Gastrocnemius medialis (tissue), 4 donors: ENCODE results near the gene KCTD10. TPM values are rescaled to one million over a fixed set of nuclear protein-coding genes. Genes with fewer than 3 reads are reported as not detected.

Source experiments
- ATAC-seq, 2 donors: fragments of 150-250 bp; one replicate each; pipeline ENCODE4 v1.9.1; 2016
- DNase-seq, 2 donors: peaks; one replicate each; pipeline ENCODE4 v3.0.0-alpha.2; 2019
- H3K27ac ChIP-seq, 4 donors: fragments of 200-600 bp; sonication (generic); 1 replicate in 1 of 4; 2 replicates in 3 of 4; pipeline ENCODE4 v1.5.1; 2016 to 2018; ENCODE audit warnings: mild to moderate bottlenecking in 2 of 4, moderate library complexity in 1 of 4
- H3K27me3 ChIP-seq, 3 donors: fragments of 200-600 bp; sonication (generic) in 2 of 3; 1 replicate in 1 of 3; 2 replicates in 2 of 3; pipeline versions ENCODE4 v1.5.1 to v1.6.0; 2016 to 2019; ENCODE audit warnings: mild to moderate bottlenecking in 1 of 3, moderate library complexity in 1 of 3
- H3K36me3 ChIP-seq, 2 donors: fragments of 200-600 bp; sonication (generic) in 1 of 2; one replicate each; pipeline ENCODE4 v1.5.1; 2017 to 2018
- H3K4me1 ChIP-seq, 2 donors: fragments of 200-600 bp; sonication (generic) in 1 of 2; one replicate each; pipeline ENCODE4 v1.5.1; 2016 to 2017; ENCODE audit warnings: mild to moderate bottlenecking in 2 of 2
- H3K4me3 ChIP-seq, 4 donors: fragments of 200-600 bp; sonication (generic) in 3 of 4; 1 replicate in 1 of 4; 2 replicates in 3 of 4; pipeline ENCODE4 v1.5.1; 2016 to 2019; ENCODE audit warnings: mild to moderate bottlenecking in 2 of 4
- H3K9me3 ChIP-seq, 3 donors: fragments of 200-600 bp; sonication (generic) in 2 of 3; 1 replicate in 1 of 3; 2 replicates in 2 of 3; pipeline ENCODE4 v1.5.1; 2016 to 2019
- CTCF ChIP-seq, 5 experiments: fragments of 450-650 bp in 3 of 5; fragments of 200-600 bp in 2 of 5; sonication (generic) in 2 of 5; IDR thresholded peaks in 4 of 5; conservative IDR thresholded peaks in 1 of 5; 1 replicate in 4 of 5; 2 replicates in 1 of 5; pipeline ENCODE4 v1.5.1; 2016 to 2019; ENCODE audit warnings: antibody characterized with exemption in 5 of 5, mild to moderate bottlenecking in 3 of 5, moderate library complexity in 3 of 5
- POLR2A ChIP-seq, 2 donors: fragments of 450-650 bp; IDR thresholded peaks; one replicate each; pipeline ENCODE4 v1.6.1; 2017; ENCODE audit warnings: antibody characterized with exemption in 2 of 2, mild to moderate bottlenecking in 2 of 2, moderate library complexity in 2 of 2
- in situ Hi-C, 4 donors: fragments of 200-750 bp; cut with MboI; loops; one replicate each; pipeline versions ENCODE4 v1.15.0 to v1.8.0; 2017; ENCODE audit warnings: low sequenced_read_pairs in 4 of 4
- intact Hi-C: fragments of 100-400 bp; cut with DNase I; formaldehyde crosslinking; loops from one replicate; pipeline ENCODE4 v1.15.1; 2023; ENCODE audit warnings: low total_unique reads
- total RNA-seq, 4 donors: library from RNA; depleted of rRNA; stranded (reverse); fragments of >200 nt; gene quantifications; one replicate each; pipeline versions ENCODE4 v1.1.0 to v1.2.3, GENCODE V29; 2016

KCTD10 gene
- total RNA-seq, 4 donors from 2014 or later = 7.5 to 14.8 (median 10.6) TPM

GRCh38 chr12:109452489-109452888 lies 24.6 kb downstream of the KCTD10 start:
- TF ChIP-seq CTCF (IDR thresholded peaks at IDR 0.05 in 4 of 5, conservative IDR thresholded peaks at IDR 0.05 in 1 of 5) = no peak
- TF ChIP-seq POLR2A (IDR thresholded peaks at IDR 0.05) = no peak
- no peaks in the 10 kb centered on the region for H3K27me3 ChIP-seq
- H3K36me3 ChIP-seq = peaks cover 0 to 69% of the 10 kb centered on the region in 2 donors
- no peaks in the 10 kb centered on the region for H3K4me1 ChIP-seq
- H3K4me3 ChIP-seq = no peak overlapping the region
- in situ Hi-C loops = no loop called here
- no peak for DNase-seq
- no peak for ATAC-seq
- intact Hi-C loops = no loop called here
- H3K9me3 ChIP-seq = no peaks in the 10 kb centered on the region
- H3K27ac ChIP-seq = no peak overlapping the region

- peaks cover 0 to 58% of the 10 kb centered on the region in 2 donors for H3K36me3 ChIP-seq
- H3K4me3 ChIP-seq = no peak overlapping the region
- DNase-seq = no peak
- no peak overlapping the region for H3K27ac ChIP-seq
- in situ Hi-C loops = no loop called here
- no peak for ATAC-seq
- intact Hi-C loops = no loop called here
- H3K4me1 ChIP-seq = no peaks in the 10 kb centered on the region
- TF ChIP-seq POLR2A (IDR thresholded peaks at IDR 0.05) (no peak), CTCF (IDR thresholded peaks at IDR 0.05 in 4 of 5, conservative IDR thresholded peaks at IDR 0.05 in 1 of 5) (no peak)
- no peaks in the 10 kb centered on the region for H3K27me3 ChIP-seq
- no peaks in the 10 kb centered on the region for H3K9me3 ChIP-seq
Measured at GRCh38 chr12:109451400-109451799, 25.7 kb downstream of the KCTD10 start.

DNA sequence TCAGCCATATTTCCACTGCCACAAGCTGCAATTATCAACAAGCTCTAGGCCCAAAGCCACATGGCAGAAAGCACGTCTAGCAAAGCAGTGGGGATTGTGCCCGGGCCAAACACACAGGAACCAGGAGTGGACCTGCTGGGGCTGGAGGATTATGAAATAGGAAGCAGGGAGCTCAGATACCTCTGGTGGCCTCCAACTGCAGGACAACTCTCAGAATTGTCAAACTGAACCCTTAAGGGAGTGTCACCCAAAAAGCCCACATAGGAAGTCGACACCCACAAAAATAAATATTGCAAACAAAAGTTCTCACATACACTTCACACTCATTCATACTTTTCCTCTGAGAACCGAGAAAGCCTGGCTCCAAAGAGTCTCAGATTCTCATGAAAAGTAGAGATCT lies 26.1 kb downstream of the KCTD10 start:
- H3K4me3 ChIP-seq = no peak overlapping the region
- in situ Hi-C loops = no loop called here
- TF ChIP-seq POLR2A (IDR thresholded peaks at IDR 0.05) (no peak), CTCF (IDR thresholded peaks at IDR 0.05 in 4 of 5, conservative IDR thresholded peaks at IDR 0.05 in 1 of 5) (no peak)
- ATAC-seq = no peak
- H3K27me3 ChIP-seq = no peaks in the 10 kb centered on the region
- peaks cover 0 to 57% of the 10 kb centered on the region in 2 donors for H3K36me3 ChIP-seq
- no peak for DNase-seq
- H3K4me1 ChIP-seq = no peaks in the 10 kb centered on the region
- H3K9me3 ChIP-seq = no peaks in the 10 kb centered on the region
- intact Hi-C loops = no loop called here
- H3K27ac ChIP-seq = no peak overlapping the region

GRCh38 chr12:109449845-109450532 lies 27.1 kb downstream of the KCTD10 start:
- no peaks in the 10 kb centered on the region for H3K27me3 ChIP-seq
- no peak for TF ChIP-seq CTCF (IDR thresholded peaks at IDR 0.05 in 4 of 5, conservative IDR thresholded peaks at IDR 0.05 in 1 of 5)
- no peak for TF ChIP-seq POLR2A (IDR thresholded peaks at IDR 0.05)
- no peak overlapping the region for H3K27ac ChIP-seq
- in situ Hi-C loops (no loop called here), intact Hi-C loops (no loop called here)
- H3K4me3 ChIP-seq = no peak overlapping the region
- peaks cover 0 to 49% of the 10 kb centered on the region in 2 donors for H3K36me3 ChIP-seq
- no peak for DNase-seq
- H3K4me1 ChIP-seq = no peaks in the 10 kb centered on the region
- no peak for ATAC-seq
- H3K9me3 ChIP-seq = no peaks in the 10 kb centered on the region
